ENCODE data around the gene TRIM32. TPM values are rescaled to one million over a fixed set of nuclear protein-coding genes. Genes with fewer than 3 reads are reported as not detected.

The TRIM32 gene
- total RNA-seq, 6 experiments from 2014 or later: 5.2 to 8.4 (median 6.6) TPM

DNA sequence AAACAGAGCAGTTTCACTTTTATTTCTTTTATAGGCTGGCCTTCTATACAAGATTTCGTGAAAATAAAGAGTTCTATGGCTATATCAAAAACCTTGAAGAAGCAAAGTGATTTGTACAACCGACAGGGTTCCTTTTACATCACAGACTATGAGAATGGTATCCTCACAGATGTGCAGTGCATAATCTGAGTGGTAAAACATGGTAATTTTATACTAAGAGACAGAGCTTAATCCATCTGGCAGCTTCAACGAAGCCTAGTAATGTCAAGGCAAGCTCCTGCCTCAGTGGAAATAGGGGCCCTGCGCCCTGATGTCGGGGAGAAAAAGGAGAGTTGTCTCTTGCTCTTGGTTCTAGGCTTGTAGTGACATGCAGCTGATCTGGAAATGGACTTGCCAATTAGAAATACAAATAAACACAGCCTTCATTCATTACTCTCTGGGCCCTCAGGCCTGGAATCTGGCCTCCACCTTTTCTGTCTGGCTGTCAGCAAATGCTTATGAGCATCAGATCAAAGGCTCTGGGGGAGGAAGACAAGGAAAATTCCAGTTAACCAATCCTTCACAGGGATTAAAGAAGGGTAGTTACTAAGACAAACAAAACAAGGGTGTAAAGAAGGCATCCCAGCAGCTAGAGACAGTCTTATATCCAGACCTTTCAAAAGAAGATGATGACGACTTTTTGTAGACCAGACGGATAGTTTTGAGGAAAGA, 33.6 kb upstream of the TRIM32 start:
- no peak for DNase-seq
- ATAC-seq: peak in 1 of 4 donors; percentile 11
- Histone ChIP-seq H3K36me3 (no peaks in the 10 kb centered on the region), H3K27ac (no peak overlapping the region), H3K9me3 (no peaks in the 10 kb centered on the region), H3K27me3 (no peaks in the 10 kb centered on the region), H3K4me1 (no peaks in the 10 kb centered on the region), H3K4me3 (no peak overlapping the region)
- intact Hi-C loops (cut with DNase I): no loop called here
- 86% methylated on average over 7 of the region's 7 CpGs for WGBS (ENCODE audit: insufficient coverage, low coverage, low lambda C conversion rate, missing lambda C conversion rate)
- TF ChIP-seq, protein P1, sequence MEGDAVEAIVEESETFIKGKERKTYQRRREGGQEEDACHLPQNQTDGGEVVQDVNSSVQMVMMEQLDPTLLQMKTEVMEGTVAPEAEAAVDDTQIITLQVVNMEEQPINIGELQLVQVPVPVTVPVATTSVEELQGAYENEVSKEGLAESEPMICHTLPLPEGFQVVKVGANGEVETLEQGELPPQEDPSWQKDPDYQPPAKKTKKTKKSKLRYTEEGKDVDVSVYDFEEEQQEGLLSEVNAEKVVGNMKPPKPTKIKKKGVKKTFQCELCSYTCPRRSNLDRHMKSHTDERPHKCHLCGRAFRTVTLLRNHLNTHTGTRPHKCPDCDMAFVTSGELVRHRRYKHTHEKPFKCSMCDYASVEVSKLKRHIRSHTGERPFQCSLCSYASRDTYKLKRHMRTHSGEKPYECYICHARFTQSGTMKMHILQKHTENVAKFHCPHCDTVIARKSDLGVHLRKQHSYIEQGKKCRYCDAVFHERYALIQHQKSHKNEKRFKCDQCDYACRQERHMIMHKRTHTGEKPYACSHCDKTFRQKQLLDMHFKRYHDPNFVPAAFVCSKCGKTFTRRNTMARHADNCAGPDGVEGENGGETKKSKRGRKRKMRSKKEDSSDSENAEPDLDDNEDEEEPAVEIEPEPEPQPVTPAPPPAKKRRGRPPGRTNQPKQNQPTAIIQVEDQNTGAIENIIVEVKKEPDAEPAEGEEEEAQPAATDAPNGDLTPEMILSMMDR (IDR thresholded peaks at IDR 0.05): no peak
- no peak for TF ChIP-seq POLR2A (IDR thresholded peaks at IDR 0.05)

DNA sequence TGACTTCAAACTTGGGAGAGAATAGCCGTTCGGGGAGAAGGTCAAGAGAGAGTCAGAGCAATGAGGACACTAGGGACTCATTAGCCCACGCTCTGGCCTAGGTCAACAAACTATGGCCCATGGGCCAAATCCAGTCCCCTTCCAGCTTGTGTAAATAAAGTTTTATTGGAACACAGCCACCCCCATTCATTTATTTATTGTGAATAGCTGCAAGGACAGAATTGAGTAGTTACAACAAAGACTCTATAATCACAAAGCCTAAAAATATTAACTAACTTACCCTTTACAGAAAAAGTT, 33.1 kb upstream of the TRIM32 start:
- H3K27me3 ChIP-seq: no peaks in the 10 kb centered on the region
- H3K4me1 ChIP-seq: no peaks in the 10 kb centered on the region
- TF ChIP-seq, protein P1 (IDR thresholded peaks at IDR 0.05): no peak
- TF ChIP-seq POLR2A (IDR thresholded peaks at IDR 0.05): no peak
- no peaks in the 10 kb centered on the region for H3K36me3 ChIP-seq
- WGBS (ENCODE audit: insufficient coverage, low coverage, low lambda C conversion rate, missing lambda C conversion rate): 38% methylated on average over 3 of the region's 3 CpGs
- DNase-seq (peak in 1 of 3 donors; percentile 54), ATAC-seq (peak; percentile 62 to 90 (median 77))
- H3K9me3 ChIP-seq: no peaks in the 10 kb centered on the region
- H3K4me3 ChIP-seq: no peak overlapping the region
- H3K27ac ChIP-seq: no peak overlapping the region
- intact Hi-C loops (cut with DNase I): no loop called here

DNA sequence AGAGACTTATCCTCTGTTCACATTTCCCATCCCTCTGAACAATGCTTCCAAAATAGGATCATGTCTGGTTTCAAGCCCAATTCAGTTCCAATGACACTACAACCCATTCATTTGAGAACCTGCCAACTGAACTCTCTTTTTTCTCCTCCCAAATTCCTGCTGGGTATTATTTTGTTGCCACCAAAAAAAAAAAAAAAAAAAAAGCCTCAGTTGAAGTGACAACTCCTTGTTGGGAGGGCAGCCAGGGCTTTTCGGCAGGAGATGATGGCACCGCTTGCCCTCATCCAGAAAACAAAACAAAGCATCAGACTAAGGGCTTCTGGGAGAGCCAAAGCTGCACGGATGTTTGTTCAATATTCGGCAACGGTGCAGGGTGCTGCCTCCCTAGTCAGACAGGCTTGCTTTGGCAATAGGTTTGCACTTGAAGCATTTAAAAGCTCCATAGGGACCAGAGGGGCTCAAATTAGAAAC, 30.6 kb upstream of the TRIM32 start:
- WGBS (ENCODE audit: insufficient coverage, low coverage, low lambda C conversion rate, missing lambda C conversion rate): 64% methylated on average over 5 of the region's 5 CpGs
- intact Hi-C loops (cut with DNase I): no loop called here
- peak in 1 of 4 donors; percentile 54 for ATAC-seq

DNA sequence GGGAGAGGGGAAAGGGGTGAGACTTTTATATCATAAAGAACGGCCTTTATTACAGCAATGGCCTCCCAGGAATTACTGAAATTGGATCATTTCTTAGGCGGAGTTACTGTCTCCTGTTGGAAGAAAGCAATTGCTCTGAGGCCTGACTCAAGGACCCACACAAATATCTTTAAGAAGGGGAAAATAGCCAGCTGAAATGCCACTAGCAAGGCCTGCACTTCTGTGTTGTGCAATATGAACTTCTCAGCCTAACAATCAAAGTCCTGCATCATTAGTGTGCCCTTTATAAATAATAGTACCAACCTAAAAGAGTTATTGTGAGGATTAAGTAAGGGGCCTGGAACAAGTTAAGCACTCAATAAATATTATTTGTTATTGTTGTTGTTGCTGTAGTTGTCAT, 30.1 kb upstream of the TRIM32 start:
- no peaks in the 10 kb centered on the region for H3K4me1 ChIP-seq
- H3K36me3 ChIP-seq: no peaks in the 10 kb centered on the region
- no peaks in the 10 kb centered on the region for H3K27me3 ChIP-seq
- DNase-seq: no peak
- intact Hi-C loops (cut with DNase I): no loop called here
- H3K4me3 ChIP-seq: no peak overlapping the region
- ATAC-seq: no peak
- H3K27ac ChIP-seq: no peak overlapping the region
- 96% methylated on average over 2 of the region's 2 CpGs for WGBS (ENCODE audit: insufficient coverage, low coverage, low lambda C conversion rate, missing lambda C conversion rate)
- H3K9me3 ChIP-seq: no peaks in the 10 kb centered on the region
- TF ChIP-seq, protein P1 (IDR thresholded peaks at IDR 0.05): no peak
- TF ChIP-seq POLR2A (IDR thresholded peaks at IDR 0.05): no peak

More for the DNA sequence above, 30.6 kb upstream of the TRIM32 start:
- H3K9me3 ChIP-seq: no peaks in the 10 kb centered on the region
- no peak overlapping the region for H3K27ac ChIP-seq
- TF ChIP-seq, protein P1 (IDR thresholded peaks at IDR 0.05): no peak
- no peak for TF ChIP-seq POLR2A (IDR thresholded peaks at IDR 0.05)
- no peaks in the 10 kb centered on the region for H3K27me3 ChIP-seq
- H3K4me3 ChIP-seq: no peak overlapping the region
- H3K4me1 ChIP-seq: no peaks in the 10 kb centered on the region
- DNase-seq: peak in 2 of 3 donors; percentile 19 to 47
- no peaks in the 10 kb centered on the region for H3K36me3 ChIP-seq
